Hindlimb muscle (tissue), 1 donor: Measurements from ENCODE around the gene PHF3. TPM values are rescaled to one million over a fixed set of nuclear protein-coding genes. Genes with fewer than 3 reads are reported as not detected.

ENCODE experiments used
- DNase-seq: peaks from one replicate; pipeline ENCODE4 v3.0.0-alpha.2; 2013
- polyA plus RNA-seq: library from polyadenylated mRNA; unstranded; fragments of 120-200 nt; gene quantifications from one replicate; pipeline ENCODE4 v1.2.1, GENCODE V29; 2013; ENCODE audit not compliant: insufficient read length

PHF3 gene, protein sequence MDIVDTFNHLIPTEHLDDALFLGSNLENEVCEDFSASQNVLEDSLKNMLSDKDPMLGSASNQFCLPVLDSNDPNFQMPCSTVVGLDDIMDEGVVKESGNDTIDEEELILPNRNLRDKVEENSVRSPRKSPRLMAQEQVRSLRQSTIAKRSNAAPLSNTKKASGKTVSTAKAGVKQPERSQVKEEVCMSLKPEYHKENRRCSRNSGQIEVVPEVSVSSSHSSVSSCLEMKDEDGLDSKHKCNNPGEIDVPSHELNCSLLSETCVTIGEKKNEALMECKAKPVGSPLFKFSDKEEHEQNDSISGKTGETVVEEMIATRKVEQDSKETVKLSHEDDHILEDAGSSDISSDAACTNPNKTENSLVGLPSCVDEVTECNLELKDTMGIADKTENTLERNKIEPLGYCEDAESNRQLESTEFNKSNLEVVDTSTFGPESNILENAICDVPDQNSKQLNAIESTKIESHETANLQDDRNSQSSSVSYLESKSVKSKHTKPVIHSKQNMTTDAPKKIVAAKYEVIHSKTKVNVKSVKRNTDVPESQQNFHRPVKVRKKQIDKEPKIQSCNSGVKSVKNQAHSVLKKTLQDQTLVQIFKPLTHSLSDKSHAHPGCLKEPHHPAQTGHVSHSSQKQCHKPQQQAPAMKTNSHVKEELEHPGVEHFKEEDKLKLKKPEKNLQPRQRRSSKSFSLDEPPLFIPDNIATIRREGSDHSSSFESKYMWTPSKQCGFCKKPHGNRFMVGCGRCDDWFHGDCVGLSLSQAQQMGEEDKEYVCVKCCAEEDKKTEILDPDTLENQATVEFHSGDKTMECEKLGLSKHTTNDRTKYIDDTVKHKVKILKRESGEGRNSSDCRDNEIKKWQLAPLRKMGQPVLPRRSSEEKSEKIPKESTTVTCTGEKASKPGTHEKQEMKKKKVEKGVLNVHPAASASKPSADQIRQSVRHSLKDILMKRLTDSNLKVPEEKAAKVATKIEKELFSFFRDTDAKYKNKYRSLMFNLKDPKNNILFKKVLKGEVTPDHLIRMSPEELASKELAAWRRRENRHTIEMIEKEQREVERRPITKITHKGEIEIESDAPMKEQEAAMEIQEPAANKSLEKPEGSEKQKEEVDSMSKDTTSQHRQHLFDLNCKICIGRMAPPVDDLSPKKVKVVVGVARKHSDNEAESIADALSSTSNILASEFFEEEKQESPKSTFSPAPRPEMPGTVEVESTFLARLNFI (N-terminal part only)
- polyA plus RNA-seq: 31.0 TPM

DNA sequence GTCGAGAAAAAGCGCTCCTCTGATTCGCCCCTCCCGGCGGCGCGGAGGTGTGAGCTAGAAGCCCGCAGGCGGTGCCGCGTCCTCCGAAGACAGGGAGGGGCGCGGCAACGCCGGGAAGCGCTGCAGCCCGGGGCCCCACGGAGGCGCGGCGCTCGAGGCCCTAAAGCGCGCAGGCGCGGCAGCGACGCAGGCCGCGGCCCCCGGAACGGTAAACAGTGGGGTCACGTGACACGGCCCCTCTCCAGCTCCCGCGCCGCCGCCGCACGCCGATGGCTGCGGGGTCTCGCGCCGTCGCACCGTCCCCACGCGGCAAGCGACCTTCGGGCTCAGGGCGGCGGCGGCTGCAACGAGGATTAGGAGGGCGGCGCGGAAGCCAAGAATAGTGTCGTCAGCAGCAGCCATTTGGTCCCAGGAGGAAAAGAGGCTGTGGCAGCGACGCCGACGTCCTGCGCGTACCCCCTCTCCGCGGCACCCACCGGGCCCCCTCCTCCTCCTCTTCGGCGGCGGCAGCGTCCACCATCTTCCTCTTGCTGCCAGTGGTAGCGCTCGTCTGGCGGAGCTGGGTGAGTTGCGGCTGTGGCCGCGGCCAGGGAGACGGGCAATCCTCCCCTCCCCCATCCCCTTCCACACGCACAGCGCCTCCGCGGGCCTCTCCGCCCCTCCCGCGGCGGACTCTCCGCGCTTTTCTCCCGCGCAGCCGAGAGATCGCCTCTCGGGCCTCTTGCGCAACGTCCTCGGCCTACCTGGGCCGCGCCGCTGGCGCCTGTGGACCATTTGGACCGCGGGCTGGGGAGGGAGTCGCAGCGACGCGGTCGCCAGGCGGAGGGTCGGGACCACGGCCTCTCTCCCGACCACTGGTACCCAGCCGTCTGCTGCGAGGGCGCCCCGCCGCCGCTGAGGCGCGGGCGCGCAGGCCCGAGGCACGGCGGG lies at the start of gene PHF3:
Gene PHF3 (plus strand): TSS at position 215 of the 930 bp plus-strand sequence. CDS start 10,750 bp downstream, outside the sequence.
- peak; percentile 96 for DNase-seq

DNA sequence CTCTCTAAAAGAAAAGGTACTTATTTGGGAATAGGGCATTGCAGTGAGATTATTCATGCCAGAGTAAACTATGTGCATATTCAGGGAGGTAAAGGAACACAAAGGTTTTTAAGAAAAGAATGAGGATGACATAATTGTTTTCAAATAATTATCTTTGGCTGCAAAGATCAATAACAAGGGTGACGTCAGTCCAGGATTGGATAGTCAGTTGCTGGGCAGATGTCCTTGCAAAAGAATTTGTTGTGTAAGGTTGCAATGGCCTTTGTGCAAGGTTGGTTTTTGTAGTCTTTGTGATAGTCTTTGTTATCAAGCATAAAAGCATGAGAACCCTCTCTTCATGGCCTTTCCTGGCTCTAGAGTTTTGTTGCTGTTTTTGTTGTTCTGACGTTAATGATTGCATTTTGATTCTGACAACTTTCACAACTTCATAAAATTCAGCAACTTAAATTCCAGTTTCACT lies 45.6 kb upstream of the PHF3 start:
- DNase-seq: no peak

DNA sequence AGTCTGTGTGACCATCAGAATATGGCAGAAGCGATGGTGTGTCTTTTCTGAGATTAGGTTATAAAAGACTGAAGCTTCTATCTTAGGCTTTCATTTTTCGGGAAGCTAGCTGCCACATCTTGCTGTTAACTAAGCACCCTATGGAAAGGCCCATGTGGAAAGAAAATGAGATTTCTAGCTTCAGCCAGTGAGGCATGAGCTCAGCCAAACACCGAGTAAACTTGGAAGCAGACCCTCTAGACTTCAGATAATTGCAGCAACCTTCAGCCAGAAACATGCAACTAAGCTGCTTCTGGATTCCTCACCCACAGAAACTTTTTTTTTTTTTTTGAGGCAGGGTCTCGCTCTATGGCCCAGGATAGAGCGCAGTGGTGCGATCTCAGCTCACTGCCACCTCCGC lies 42.7 kb upstream of the PHF3 start:
- DNase-seq: no peak

DNA sequence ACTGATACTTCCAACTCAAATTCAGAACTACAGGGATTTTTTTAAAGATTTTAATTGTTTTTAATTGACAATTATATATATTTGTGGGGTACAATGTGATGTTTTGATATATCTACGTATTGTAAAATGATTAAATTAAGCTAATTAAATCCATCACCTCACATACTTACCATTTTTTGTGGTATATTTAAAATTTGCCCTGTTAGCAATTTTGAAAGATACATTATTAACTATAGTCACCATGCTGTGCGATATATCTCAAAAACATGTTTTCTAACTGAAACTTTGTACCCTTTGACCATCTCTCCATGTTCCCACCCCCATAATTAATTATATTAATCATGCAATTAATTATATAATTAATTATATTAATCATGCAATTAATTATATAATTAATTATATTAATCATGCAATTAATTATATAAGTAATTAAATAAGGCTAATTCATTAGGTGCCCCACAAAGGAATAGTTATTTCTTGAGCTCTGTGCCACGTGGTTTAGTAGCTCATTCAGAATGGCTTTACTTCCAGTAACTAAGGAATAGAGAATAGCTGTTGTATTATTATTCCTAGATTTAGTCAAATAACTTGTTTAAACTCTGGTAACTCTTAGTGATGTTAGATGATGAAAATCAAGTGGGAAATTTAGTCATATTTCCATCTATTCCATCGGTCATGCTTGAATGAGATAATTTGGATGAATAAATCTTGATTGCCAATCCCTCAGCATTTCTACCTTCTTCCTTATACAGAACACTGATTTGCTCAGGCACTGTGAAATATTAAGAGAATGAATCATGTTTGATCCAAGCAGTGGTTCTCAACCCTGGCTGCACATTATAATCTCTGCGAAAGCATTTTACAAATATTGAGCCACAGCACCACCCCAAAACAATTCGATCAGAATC lies 38.2 kb upstream of the PHF3 start:
- DNase-seq: no peak

DNA sequence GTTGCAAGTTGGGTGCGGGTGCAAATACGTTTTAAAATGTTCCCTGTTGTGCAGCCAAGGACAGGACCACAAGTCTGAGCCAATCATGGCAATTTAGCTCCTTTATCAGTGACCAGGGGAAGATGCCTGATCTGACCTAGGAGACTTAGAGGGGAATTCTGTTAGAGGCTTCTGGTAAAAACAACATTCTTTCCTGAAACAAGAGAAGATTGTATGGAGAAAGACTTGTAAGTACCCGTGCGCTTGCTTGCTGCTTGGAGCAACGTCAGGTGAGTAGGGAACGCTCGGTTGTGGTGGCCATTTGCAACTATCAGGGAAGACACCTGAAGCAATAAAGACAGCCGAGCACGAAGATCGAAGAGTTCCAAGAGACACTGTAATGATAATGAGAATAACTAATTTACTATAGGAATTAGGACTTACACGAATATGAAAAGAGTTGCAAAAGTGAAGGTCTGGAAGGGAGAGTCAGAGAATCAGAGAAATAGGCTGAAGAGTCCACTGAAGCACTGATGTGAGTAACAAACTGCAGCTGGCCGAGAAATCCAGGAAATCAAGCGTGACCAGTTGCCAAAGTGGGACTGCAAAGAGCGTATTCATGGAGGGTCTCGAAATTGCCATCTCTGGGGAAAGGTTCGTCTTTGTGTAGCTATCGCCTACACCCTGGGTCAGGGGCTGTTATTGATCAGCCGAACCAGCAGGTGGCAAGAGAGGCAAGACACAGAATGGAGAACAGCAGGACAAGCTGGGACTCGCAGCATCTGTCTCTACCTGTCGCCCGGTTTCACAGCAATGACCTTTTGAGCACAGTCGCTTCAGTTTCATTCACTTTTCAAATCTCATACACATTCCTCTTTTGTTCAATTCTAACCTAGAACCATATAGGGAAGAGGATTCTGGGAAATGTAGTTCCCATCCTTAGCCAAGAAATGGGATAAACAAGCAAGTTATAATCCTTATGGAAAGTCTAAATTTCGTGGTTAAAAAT lies 37.3 kb upstream of the PHF3 start:
- DNase-seq: peak; percentile 75

DNA sequence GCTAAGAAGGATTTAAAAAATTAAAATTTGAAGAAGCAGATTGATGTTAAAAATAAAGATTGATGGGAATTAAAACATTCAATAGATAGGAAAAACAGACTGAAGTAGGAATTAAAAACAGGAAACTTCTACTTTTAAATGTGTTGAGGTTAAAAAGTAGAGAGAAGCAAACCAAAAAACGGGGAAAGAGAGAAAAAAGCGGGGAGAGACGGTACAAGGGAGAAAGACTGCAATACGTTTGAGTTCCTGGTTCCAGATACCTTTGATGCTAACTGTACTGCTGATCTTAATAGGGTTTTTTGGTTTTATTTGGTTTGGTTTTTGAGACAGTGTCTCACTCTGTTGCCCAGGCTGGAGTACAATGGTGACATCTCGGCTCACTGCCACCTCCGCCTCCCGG lies 36.4 kb upstream of the PHF3 start:
- DNase-seq: no peak

DNA sequence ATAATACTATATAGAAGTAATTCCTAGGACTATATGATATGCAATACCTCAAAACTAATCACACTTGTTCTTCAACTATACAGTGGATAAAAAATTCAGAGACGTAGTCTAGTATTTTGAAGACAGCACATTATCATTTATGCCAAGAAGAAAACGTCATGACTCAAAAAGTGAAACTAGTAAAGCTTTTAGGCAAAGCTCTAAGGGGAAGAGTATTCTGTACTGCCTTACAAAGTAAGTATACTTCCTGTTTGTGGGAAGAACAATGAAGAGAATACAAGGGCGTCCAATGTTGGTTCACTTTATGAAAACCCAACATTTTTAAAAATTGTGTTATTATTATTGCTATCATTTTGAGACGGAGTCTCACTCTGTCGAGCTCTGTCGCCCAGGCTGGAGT lies 35.5 kb upstream of the PHF3 start:
- DNase-seq: no peak

DNA sequence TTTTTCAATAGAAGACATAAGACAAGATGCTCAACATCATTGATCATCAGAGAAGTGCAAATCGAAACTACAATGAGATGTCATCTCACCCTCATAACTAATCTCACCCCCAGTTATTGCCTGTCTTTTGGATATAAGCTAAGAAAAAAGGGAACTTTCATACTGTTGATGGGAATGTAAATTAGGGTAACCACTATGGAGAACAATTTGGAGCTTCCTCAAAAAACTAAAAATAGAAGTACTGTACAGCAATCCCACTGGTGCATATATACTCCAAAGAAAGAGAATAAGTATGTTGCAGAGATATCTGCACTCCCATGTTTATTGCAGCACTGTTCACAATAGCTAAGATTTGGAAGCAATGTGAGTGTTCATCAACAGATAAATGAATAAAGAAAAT lies 26.4 kb upstream of the PHF3 start:
- DNase-seq: no peak

DNA sequence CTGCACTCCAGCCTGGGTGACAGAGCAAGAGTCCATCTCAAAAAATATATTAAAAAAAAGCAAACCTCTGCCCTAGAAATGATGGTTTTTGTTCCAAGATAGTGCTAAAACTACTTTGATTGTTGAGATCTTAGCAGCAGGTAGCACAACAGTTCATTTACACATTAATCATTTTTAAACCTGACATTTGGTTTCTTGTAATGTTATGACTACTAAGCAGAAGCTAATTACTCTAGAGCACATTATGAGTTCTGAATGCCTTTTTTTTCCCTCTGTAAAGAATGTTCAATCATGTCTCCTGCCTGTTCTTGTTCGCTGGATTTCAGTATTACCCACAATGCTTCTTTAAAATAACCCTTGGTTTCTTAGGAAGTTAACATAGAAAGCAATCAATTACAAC lies 24.7 kb upstream of the PHF3 start:
- DNase-seq: no peak

DNA sequence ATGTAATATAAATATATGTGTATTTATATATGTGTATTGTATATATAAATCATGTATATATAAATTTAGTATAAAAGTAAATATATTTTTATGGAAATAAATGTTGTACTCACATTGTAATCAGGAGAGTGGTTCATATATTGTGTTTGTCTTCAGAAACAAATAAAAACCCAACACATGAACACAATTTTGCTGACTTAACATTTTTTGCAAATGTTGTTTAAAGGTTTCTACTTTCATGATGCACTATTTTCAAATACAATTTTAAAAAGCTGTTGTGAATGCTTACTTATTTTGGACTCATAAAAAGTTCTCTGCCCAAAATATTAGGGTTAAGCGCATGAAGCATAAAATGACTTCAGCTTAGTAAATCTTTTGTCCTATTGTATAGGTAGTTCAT lies 24.0 kb upstream of the PHF3 start:
- DNase-seq: no peak

DNA sequence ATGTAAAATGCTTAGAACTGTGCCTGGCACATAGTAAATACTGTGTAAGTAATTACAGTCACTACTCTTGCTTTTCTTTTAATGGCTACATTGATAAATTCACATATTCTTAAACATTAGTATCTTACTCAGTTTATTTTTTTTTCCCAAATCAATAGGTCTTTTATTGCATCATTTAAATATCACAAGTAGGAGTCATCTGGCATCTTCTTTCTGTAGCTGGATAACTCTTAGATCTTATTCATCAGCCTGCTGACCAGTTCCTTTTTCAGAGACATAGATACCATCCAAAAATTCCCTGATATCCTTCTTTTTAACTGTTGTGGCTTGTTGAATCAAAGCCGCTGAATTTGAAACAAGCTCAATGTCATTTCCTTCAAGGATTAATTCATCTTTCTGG lies 20.0 kb upstream of the PHF3 start:
- no peak for DNase-seq

DNA sequence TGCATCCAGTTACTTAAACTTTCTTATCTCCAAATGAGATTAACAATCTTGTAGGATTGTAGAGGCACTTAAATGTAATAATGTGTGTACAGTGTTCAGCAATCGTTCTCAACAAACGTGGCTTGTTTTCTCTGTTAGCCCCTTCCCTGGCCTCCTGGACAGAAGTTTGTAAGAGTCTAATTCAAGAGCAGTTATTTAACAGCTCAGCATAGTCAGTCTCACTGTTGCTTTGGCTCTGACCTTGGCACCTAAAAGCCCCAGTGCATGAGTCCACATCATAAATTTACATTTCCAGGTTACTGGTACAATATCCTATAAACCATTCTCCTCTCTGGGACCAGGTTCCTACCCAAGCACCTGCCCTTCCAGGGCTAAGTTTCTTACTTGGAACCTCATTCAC lies 11.5 kb upstream of the PHF3 start:
- no peak for DNase-seq

DNA sequence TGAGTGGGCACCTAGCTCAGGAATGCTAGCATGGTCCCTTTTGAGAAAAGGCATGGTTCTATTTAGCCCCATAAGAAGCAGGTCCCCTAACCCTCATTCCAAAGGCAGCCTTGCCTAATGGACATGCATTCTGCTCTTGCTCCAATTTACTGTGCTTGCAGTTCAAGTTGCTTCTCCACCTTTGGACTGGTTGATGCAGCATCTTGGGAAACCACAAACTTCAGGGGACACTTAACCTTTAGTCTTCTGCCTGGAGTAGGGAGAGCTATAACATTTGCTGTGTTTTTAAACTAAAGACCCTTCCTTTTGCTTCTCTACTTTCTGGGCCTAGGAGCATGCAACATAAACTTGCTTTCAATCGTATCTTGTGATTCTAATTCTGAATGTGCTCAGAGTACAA lies 5.1 kb upstream of the PHF3 start:
- no peak for DNase-seq

DNA sequence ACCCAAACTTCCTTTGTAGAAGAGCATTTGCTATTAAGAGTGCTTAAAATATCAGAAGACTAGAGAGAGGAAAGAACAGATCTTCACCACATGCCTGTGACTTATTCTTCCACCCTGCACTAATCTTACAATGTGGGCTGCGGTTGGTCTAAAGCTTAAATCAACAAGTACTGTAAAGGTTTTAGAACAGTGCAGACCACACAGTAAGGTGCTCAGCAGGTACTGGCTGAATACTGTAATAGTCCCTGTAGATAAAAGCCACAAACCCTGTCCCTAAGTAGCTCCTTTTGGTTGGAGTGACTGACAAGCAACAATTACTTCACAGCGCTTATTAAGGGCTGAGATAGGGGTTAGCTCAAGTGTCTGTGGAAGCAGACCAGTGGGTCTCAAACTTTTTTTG lies 972 bp upstream of the PHF3 start:
- DNase-seq: no peak

DNA sequence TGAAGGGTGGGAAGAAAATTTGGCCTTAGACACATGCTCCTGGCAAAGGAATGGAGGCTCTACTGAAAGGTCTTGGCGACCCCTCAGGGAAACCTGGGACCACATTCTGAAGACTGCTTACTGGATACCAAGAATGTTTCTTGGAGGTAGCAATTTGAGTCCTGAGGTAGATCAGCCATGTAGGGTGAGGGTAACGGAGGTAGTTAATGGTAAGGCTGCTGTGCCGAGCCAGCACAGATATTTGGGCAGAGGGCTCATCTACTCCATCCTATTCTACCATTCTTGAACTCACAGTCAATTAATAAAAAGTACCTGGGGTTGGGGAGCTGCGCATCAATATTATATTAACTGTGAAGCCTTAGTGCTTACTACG lies 401 bp upstream of the PHF3 start:
- no peak for DNase-seq

DNA sequence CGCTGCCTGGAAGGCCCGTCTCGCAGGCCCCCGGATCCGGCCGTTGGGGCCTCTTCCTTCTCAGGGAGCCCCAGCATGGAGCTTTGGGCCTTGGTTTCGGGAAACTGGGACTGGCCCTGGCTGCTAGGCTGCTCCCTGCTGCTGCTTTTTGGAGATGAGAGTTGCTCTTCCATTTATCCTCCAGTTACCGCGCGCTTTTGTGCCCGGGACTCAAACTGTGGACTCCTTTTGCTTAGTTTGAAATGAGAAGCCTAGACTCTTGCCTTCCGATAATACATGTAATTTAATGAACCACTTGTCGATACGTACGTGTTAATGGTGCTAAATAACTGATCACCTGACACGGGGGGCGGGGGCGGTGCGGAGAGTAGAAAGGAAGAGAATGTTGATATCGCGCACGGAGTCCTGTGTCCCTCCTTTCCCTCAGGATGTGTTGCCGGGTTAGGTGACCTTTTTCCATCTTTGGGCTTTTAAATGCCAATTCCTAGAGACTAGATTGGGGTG lies 968 bp downstream of the PHF3 start:
- peak; percentile 54 for DNase-seq

DNA sequence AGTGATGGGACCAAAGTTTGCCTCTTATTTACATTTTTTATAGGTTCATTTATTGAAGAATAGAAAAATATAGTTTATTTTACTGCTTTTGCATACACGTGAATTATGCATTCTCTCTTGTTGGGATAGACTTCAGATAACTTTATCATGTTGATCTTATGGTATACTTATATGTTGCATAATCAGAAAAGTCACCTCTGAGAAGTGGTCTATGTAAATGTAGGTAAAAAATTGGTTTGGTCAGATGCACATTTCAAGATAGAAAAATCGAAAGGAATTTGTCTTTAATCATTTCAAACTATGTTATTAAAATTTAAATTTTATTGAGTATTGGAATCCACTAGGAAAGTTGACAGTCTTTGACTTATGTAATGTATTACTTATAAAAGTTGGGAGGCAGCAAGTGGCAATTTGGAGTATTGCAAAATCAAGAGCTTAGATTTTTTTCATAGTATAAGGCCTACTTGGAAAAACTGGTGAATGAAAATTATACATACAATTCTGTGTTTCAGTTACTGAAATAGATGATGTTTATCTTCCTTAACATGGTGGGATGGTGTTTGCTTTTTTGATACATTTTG lies 2.4 kb downstream of the PHF3 start:
- DNase-seq: no peak

DNA sequence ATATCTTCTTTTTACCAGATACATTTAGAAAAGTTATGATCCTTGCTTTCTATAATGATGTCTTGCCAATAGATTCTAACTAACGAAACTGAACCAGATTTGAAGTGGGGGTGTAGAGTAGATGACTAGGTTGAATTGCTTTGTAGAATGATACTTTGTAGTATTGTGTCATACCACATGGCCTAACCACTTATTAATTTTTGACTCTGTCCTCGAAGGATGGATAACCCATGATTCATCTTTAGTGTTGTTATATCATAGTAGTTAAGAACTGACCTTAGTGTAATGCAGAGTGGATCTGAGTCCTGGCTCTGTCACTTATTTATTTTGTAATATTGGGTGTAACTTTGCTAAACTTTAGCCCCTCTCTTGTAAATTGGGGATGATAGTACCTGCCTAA lies 4.5 kb downstream of the PHF3 start:
- no peak for DNase-seq

DNA sequence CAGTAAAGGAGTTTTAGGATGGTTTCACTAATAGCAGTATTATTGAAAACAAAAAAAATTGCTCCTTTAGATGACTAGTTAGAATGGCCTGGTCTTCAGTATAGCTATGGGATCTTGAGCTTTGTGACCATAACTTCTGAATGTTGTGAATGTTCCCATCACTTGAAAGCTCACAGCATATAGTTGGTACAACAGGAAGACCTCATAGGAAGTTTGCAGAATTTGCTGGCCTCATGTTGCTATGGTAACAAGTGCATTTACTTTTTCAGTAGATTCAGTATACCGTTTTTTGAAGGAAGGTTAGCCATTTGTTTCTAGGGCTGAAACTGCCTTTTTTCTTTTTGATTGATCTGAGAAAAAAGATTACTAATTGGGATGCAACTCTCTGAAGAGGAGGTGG lies 8.3 kb downstream of the PHF3 start:
- DNase-seq: no peak
